Measurements from ENCODE around the gene AMBRA1. TPM values are rescaled to one million over a fixed set of nuclear protein-coding genes. Genes with fewer than 3 reads are reported as not detected.

AMBRA1 gene
- polyA plus RNA-seq, 1 of the 3 experiments (the other 2 are of a cell fraction): 10.4 TPM

DNA sequence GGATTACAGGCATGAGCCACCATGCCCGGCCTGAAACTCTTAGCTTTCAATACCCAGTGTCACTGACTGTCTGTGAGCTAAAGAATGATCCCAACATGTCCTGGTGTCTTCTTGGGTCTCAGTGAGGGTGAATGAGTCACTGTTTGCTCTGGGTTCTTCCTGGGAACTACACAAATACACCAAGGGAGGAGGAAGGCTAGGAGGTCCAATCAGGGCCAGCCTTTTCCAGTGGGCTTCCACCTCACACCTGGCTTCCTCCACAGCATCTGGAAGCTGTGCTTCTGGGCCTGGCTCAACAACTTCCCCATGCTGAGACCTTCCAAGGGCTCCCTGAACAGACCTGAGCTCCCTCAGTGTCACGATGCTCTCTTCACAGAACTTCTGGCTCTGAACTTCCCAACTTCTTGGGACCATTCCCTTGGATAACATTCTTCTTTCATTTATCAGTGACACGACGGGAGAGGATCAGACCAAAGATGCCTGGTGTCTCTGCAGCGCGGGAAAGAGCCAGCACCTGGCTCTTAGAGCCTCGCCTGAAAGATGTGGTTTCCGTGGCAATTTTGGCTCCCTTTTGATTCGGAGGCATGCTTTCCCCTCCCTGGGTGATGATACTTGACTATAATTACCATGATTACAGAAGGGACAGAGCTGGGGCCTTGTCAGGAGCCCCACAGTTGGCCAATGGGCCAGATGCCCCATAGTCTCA, 179.9 kb downstream of the AMBRA1 start:
- Histone ChIP-seq H3K79me2 (ENCODE audit: insufficient read depth) (no peaks in the 10 kb centered on the region), H3K9me2 (no peaks in the 10 kb centered on the region), H3K9ac (no peak overlapping the region), H3K27ac (ENCODE audit: low read depth in 2 of 2, low read length in 1 of 2) (no peak overlapping the region), H3K27me3 (ENCODE audit: insufficient read depth) (no peaks in the 10 kb centered on the region), H3F3A (replicated peaks; ENCODE audit: insufficient read depth) (no peaks in the 10 kb centered on the region), H3K9me3 (no peaks in the 10 kb centered on the region), H3K4me2 (no peak overlapping the region), H4K20me1 (ENCODE audit: insufficient read depth) (no peaks in the 10 kb centered on the region), H2AFZ (ENCODE audit: low read depth) (no peak overlapping the region), H3K36me3 (replicated peaks in 1 of 2; ENCODE audit: control insufficient read depth in 1 of 2, insufficient read depth in 2 of 2, low read length in 1 of 2) (peaks cover 11 to 36% of the 10 kb centered on the region in 2 experiments), H3K4me1 (ENCODE audit: control insufficient read depth in 1 of 2, insufficient read depth in 2 of 2, low read depth in 1 of 2, low read length in 1 of 2) (peaks cover 3 to 10% of the 10 kb centered on the region in 2 experiments; a peak in 2 of 4 replicates), H3K4me3 (ENCODE audit: low read depth in 2 of 2, low read length in 1 of 2) (no peak overlapping the region)
- WGBS (ENCODE audit: low lambda C conversion rate): 96% methylated on average over 7 of the region's 9 CpGs
- TF ChIP-seq, protein P1, sequence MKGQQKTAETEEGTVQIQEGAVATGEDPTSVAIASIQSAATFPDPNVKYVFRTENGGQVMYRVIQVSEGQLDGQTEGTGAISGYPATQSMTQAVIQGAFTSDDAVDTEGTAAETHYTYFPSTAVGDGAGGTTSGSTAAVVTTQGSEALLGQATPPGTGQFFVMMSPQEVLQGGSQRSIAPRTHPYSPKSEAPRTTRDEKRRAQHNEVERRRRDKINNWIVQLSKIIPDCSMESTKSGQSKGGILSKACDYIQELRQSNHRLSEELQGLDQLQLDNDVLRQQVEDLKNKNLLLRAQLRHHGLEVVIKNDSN (IDR thresholded peaks at IDR 0.05; ENCODE audit: borderline replicate concordance, low read depth): no peak
- TF ChIP-seq, protein P2, sequence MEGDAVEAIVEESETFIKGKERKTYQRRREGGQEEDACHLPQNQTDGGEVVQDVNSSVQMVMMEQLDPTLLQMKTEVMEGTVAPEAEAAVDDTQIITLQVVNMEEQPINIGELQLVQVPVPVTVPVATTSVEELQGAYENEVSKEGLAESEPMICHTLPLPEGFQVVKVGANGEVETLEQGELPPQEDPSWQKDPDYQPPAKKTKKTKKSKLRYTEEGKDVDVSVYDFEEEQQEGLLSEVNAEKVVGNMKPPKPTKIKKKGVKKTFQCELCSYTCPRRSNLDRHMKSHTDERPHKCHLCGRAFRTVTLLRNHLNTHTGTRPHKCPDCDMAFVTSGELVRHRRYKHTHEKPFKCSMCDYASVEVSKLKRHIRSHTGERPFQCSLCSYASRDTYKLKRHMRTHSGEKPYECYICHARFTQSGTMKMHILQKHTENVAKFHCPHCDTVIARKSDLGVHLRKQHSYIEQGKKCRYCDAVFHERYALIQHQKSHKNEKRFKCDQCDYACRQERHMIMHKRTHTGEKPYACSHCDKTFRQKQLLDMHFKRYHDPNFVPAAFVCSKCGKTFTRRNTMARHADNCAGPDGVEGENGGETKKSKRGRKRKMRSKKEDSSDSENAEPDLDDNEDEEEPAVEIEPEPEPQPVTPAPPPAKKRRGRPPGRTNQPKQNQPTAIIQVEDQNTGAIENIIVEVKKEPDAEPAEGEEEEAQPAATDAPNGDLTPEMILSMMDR (IDR thresholded peaks at IDR 0.05): no peak
- TF ChIP-seq NRF1 (IDR thresholded peaks at IDR 0.05; ENCODE audit: low read depth, low read length) (no peak), FOXJ3 (CRISPR knock-in tag; IDR thresholded peaks at IDR 0.05) (no peak), ELF1 (IDR thresholded peaks at IDR 0.05) (no peak), TCF12 (IDR thresholded peaks at IDR 0.05) (no peak), NFIC (IDR thresholded peaks at IDR 0.05; ENCODE audit: borderline replicate concordance) (no peak), CHD2 (IDR thresholded peaks at IDR 0.05; ENCODE audit: low read length, partially characterized antibody) (no peak), RFX5 (IDR thresholded peaks at IDR 0.05; ENCODE audit: low read length) (no peak), SMC3 (IDR thresholded peaks at IDR 0.05; ENCODE audit: low read depth, low read length) (no peak), FOSL2 (IDR thresholded peaks at IDR 0.05; ENCODE audit: borderline replicate concordance, low read depth) (no peak)
- TF ChIP-seq, protein P3, sequence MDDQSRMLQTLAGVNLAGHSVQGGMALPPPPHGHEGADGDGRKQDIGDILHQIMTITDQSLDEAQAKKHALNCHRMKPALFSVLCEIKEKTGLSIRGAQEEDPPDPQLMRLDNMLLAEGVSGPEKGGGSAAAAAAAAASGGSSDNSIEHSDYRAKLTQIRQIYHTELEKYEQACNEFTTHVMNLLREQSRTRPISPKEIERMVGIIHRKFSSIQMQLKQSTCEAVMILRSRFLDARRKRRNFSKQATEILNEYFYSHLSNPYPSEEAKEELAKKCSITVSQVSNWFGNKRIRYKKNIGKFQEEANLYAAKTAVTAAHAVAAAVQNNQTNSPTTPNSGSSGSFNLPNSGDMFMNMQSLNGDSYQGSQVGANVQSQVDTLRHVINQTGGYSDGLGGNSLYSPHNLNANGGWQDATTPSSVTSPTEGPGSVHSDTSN (IDR thresholded peaks at IDR 0.05): no peak
- TF ChIP-seq, protein P4, sequence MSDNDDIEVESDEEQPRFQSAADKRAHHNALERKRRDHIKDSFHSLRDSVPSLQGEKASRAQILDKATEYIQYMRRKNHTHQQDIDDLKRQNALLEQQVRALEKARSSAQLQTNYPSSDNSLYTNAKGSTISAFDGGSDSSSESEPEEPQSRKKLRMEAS (IDR thresholded peaks at IDR 0.05; ENCODE audit: low read depth): no peak
- TF ChIP-seq, protein P5, sequence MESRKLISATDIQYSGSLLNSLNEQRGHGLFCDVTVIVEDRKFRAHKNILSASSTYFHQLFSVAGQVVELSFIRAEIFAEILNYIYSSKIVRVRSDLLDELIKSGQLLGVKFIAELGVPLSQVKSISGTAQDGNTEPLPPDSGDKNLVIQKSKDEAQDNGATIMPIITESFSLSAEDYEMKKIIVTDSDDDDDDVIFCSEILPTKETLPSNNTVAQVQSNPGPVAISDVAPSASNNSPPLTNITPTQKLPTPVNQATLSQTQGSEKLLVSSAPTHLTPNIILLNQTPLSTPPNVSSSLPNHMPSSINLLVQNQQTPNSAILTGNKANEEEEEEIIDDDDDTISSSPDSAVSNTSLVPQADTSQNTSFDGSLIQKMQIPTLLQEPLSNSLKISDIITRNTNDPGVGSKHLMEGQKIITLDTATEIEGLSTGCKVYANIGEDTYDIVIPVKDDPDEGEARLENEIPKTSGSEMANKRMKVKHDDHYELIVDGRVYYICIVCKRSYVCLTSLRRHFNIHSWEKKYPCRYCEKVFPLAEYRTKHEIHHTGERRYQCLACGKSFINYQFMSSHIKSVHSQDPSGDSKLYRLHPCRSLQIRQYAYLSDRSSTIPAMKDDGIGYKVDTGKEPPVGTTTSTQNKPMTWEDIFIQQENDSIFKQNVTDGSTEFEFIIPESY (IDR thresholded peaks at IDR 0.05; ENCODE audit: borderline replicate concordance, low read depth): no peak
- ChIA-PET POLR2A (no interaction called here), CTCF (interaction anchor here (0.9 to 3.4 kb wide), 6 partner anchors 10 to 115 kb away, joined by 3 to 12 read pairs (median 6); no protein-coding TSS in a partner anchor)
- DNase-seq: no peak
